Muscle layer of duodenum (tissue), 2 donors: ENCODE data around the gene PPP2R2D.

Experiments used
- H3K27ac ChIP-seq: one replicate; pipeline ENCODE4 v1.7.0; 2013; ENCODE audit warnings: mild to moderate bottlenecking, low read length
- H3K27me3 ChIP-seq: one replicate; pipeline ENCODE4 v1.7.0; 2013; ENCODE audit warnings: low read depth, mild to moderate bottlenecking, control low read depth, low read length
- H3K36me3 ChIP-seq, 2 donors: one replicate each; pipeline ENCODE4 v1.7.0; 2013; ENCODE audit warnings: low read length in 2 of 2, control low read depth in 1 of 2, mild to moderate bottlenecking in 1 of 2; ENCODE audit not compliant: insufficient read depth in 2 of 2, control insufficient read depth in 1 of 2
- H3K4me1 ChIP-seq, 2 donors: one replicate each; pipeline ENCODE4 v1.7.0; 2013; ENCODE audit warnings: low read length in 2 of 2, mild to moderate bottlenecking in 2 of 2, control low read depth in 1 of 2, moderate library complexity in 1 of 2; ENCODE audit not compliant: insufficient read depth in 2 of 2, control insufficient read depth in 1 of 2
- H3K4me3 ChIP-seq, 2 donors: one replicate each; pipeline ENCODE4 v1.7.0; 2013; ENCODE audit warnings: low read length in 2 of 2, low read depth in 1 of 2, mild to moderate bottlenecking in 1 of 2
- H3K9me3 ChIP-seq, 2 donors: one replicate each; pipeline ENCODE4 v1.7.0; 2013; ENCODE audit warnings: low read length in 2 of 2, control low read depth in 1 of 2, mild to moderate bottlenecking in 1 of 2; ENCODE audit not compliant: control insufficient read depth in 1 of 2
- donor health status: healthy.

Gene PPP2R2D

DNA sequence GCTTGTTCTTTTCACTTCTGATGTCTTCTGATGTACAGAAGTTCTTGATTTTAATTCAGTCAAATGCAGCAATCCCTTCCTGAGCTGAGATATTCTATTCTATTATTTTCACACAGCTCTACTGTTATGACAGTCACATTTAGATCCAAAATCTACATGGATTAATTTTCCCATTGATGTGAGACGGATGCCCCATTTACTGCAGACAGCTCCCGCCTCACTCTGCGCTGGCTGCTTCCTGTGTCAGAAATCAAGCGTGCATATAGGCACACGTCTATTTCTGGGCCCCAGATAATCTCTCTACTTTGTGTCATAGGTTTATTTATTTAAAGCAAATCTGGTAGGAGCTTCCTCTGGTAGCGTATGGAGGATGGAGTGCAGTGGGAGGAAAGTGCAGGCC is 74.2 kb downstream of the PPP2R2D start:
- no peak overlapping the region for H3K27ac ChIP-seq
- no peaks in the 10 kb centered on the region for H3K27me3 ChIP-seq
- H3K9me3 ChIP-seq = no peaks in the 10 kb centered on the region
- no peak overlapping the region for H3K4me3 ChIP-seq
- H3K36me3 ChIP-seq = peaks cover 0 to 14% of the 10 kb centered on the region in 2 donors
- peaks cover 0 to 10% of the 10 kb centered on the region in 2 donors for H3K4me1 ChIP-seq

DNA sequence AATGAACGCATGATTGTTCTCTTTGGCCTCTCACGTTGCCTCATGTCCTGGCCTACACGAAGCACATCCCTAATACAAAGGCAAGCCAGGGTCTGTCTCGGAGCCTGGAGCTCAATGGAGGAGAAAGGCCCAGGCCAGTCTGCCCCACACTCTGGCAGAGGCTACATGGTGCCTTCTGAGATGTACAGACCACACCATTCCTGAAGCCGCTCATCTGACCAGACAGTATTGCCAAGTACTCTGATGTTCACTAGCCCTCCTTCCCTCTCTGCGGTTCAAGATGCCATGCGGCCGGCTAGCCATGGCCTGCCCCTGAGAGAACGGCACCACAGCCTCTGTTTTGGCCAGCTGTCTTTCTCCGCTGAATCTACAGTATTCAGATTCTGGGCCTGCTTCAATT is 75.0 kb downstream of the PPP2R2D start:
- Histone ChIP-seq H3K9me3 (no peaks in the 10 kb centered on the region), H3K36me3 (peaks cover 0 to 6% of the 10 kb centered on the region in 2 donors), H3K4me1 (peaks cover 0 to 17% of the 10 kb centered on the region in 2 donors), H3K27ac (no peak overlapping the region), H3K4me3 (no peak overlapping the region), H3K27me3 (no peaks in the 10 kb centered on the region)

DNA sequence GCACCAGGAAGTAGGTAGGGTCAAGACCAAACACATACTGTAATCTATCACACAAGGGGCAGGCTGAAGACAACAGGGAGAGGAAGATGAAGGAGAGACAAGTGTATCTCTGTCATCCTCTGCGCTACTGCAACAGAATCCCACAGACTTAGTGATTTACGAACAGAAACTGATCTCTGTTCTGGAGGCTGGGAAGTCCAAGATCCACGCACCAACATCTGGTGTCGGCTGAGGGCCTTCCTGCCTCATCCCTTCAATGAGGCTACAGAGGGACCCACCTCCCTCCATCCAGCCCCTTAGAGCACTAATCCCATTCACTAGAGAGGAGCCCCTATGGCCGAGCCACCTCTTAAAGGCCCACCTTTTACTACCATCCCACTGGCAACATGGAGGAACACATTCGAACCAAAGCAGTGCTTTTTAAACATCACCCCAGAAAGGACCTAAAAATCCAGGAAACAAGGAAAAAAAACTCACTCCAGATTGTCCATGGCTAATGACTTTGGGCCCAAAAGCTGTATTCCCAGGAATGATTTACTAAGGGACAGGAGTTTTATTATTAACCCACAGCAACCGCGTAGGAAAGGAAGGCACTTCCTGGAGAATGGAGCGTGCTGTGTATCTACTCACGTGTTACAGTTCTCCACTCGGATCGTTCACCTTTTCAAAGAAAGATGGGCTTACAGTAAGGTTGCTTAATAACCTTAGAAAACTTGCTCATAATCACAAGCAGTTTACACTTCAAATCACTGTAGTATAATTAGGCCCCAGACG is 76.7 kb downstream of the PPP2R2D start:
- Histone ChIP-seq H3K4me3 (no peak overlapping the region), H3K27ac (no peak overlapping the region), H3K9me3 (no peaks in the 10 kb centered on the region), H3K36me3 (no peaks in the 10 kb centered on the region), H3K27me3 (no peaks in the 10 kb centered on the region), H3K4me1 (peaks cover 0 to 21% of the 10 kb centered on the region in 2 donors)

DNA sequence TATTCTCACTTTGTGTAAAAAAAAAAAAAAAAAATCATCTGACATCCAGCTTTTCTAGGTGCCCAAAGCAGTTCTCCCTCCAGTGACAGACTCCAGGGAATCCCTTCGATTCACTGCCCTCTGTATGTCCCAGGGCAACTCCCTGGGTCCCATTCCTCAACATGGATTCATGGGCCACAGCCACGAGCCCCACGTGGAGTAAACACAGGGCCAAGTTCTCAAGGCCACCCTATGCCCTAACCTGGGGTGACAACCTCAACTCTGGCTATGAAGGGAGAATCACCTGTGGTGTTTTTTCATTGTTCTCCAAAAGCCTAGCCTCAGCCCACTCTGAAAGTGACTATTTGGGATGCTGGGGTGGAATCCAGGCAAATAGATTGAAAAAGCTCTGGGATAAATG is 77.6 kb downstream of the PPP2R2D start:
- peaks cover 0 to 21% of the 10 kb centered on the region in 2 donors for H3K4me1 ChIP-seq
- H3K4me3 ChIP-seq = no peak overlapping the region
- no peak overlapping the region for H3K27ac ChIP-seq
- H3K36me3 ChIP-seq = no peaks in the 10 kb centered on the region
- H3K27me3 ChIP-seq = no peaks in the 10 kb centered on the region
- H3K9me3 ChIP-seq = no peaks in the 10 kb centered on the region

DNA sequence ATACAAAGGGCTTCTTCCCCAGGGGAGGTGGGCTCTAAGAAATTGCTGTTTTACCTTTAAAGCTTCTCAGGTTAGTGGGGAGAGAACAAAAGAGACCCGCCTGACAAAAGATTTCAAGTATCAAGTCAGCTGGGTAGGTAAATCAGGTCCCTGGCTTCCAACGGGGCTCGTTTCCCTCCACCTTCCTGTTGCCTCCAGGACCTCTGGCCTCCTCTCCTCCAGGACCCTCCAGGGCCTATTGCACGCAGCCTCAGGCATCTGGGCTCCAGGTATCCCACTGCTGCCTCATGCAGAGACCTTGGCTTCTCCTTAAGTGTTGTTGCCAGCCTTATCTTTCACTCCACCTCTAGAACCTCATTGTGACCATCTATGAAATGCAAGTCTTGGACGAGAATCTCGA is 78.0 kb downstream of the PPP2R2D start:
- Histone ChIP-seq H3K4me1 (peaks cover 0 to 21% of the 10 kb centered on the region in 2 donors), H3K27ac (no peak overlapping the region), H3K36me3 (no peaks in the 10 kb centered on the region), H3K9me3 (no peaks in the 10 kb centered on the region), H3K4me3 (no peak overlapping the region), H3K27me3 (no peaks in the 10 kb centered on the region)

DNA sequence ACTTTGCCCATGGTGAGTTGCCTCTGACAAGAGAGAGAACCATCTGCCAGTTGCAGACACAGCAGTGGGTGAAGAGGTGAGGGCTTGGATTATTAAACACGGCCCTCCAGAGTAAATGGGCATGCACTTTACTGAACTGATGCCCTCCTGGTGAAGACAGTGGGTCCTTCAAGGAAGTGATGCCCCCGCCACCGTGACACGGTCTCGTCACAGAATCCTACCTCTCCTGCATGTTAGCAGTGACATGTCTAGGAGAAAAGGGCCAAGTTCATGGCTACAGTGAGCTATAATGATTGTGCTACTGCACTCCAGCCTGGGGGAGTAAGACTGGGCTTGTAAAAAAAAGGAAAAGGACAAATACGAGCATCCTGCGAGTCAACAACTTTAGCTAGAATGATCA is 78.5 kb downstream of the PPP2R2D start:
- Histone ChIP-seq H3K27ac (no peak overlapping the region), H3K36me3 (no peaks in the 10 kb centered on the region), H3K4me3 (peak overlapping the region; percentile 41 to 43), H3K27me3 (no peaks in the 10 kb centered on the region), H3K4me1 (peaks cover 0 to 21% of the 10 kb centered on the region in 2 donors), H3K9me3 (no peaks in the 10 kb centered on the region)

DNA sequence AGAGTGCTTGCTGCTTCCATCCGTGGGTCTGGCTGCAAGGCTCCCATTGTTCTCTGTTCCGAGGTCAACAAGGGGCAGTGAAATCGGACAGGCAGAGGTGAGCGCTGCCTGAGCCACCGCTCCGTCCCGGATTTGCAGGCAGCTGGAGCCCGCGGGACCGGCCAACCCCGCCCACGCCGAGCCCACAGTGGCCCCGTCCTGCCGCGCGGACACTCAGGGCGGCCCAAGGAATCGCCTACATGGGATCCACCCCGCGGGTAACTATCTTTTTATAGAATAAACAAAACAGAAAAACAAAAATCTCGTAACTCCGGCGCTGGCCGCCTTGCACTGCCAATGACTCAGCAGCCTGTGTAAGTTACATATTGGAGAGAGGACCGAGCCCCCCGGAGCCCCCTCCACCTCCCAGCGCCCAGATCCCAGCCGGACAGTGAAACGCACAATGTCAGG is 79.0 kb downstream of the PPP2R2D start:
- peak overlapping the region; percentile 41 to 43 for H3K4me3 ChIP-seq
- no peaks in the 10 kb centered on the region for H3K36me3 ChIP-seq
- no peak overlapping the region for H3K27ac ChIP-seq
- no peaks in the 10 kb centered on the region for H3K9me3 ChIP-seq
- peaks cover 0 to 21% of the 10 kb centered on the region in 2 donors for H3K4me1 ChIP-seq
- no peaks in the 10 kb centered on the region for H3K27me3 ChIP-seq

DNA sequence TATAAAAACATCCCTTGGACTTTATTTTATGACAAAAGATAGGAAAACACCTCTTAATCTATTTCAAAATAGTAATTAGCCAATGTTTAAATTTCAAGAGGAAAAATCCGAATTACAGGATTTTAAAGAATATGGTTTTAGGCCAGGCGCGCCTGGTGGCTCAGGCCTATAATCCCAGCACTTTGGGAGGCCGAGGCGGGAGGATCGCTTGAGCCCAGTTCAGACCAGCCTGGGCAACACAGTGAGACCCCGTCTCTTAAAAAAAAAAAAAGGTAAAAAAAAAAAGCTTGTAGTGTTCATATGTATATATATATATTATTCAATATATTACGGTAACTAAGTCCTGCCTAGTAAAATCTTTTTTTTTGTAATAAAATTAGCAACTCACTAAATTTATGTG is 79.5 kb downstream of the PPP2R2D start:
- Histone ChIP-seq H3K27ac (no peak overlapping the region), H3K4me3 (peak overlapping the region; percentile 43 to 84), H3K36me3 (no peaks in the 10 kb centered on the region), H3K9me3 (no peaks in the 10 kb centered on the region), H3K27me3 (no peaks in the 10 kb centered on the region), H3K4me1 (peaks cover 0 to 21% of the 10 kb centered on the region in 2 donors)

DNA sequence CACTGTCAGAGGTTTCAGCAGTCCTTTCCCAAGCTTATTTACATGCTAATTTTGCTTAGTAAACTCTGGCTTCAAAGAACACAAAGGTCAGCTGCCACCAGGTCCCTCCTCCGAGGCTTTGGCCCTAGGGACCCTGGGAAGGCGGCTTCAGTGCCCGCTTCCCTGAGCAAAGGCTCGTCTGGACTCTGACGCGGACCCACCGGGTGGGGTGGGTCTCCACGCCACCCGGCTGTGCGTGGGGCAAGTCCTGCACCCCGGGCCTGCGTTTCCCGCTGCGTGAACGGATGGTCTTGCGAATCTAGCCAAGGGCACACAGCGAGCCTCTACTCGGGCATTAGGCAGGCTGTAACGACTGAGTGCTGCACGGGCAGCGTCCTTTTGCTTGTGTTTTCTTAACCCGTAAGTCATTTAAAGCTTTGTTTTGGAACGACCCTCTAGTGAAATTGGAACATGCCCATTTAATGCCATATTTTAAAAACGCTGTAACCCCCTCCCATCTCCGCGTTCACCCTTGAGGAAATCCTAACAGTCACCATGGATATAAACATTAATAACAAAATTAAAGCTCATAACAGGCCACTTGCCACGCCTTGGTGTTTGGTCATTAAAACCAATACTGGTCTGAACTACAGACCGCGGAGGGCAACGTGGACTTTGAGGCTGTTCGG is 80.1 kb downstream of the PPP2R2D start:
- no peak overlapping the region for H3K27ac ChIP-seq
- H3K27me3 ChIP-seq = no peaks in the 10 kb centered on the region
- no peaks in the 10 kb centered on the region for H3K36me3 ChIP-seq
- H3K9me3 ChIP-seq = no peaks in the 10 kb centered on the region
- peak overlapping the region; percentile 84 to 91 for H3K4me3 ChIP-seq
- peaks cover 0 to 21% of the 10 kb centered on the region in 2 donors for H3K4me1 ChIP-seq

DNA sequence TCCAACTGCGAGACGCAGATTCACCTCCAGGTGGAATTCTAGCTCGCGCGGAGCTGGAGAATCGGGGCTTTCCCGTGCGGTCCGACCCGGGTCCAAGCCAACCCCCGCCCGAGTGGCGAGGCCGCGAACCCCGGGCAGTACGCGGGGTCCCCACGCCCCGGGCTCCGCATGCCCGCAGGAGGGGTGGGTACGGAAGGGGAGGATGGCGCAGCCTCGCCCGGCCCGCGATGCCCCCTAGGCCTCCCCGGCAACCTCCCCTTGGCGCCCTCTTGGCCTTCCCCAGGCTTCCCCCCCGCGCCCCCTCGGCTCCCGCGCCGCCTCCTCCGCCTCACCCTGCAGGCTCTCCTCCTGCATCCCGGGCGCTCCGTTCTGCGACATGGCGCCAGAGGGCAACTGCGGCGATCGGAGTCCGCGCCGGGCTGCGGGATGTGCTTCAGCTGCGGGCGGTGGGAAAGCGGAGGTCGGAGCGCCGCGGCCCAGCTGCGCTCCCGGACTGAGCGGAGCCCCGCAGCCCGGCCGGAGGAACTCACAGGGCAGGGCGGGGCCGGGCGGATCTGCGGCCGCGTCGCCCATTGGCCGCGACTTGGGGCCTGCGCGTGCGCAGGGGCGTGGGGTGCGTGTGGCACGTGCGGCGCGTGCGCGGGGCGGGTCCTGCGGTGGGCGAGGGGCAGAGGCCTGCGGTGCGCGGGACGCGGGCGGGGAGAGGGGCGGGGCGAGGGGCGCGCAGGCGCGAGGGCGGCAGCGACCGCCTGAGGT is 80.8 kb downstream of the PPP2R2D start, which contains the start of gene BNIP3:
Gene BNIP3 (minus strand): TSS at position 495 of the 756 bp plus-strand sequence. CDS start 117 bp downstream, at position 378.
- Histone ChIP-seq H3K9me3 (no peaks in the 10 kb centered on the region), H3K36me3 (no peaks in the 10 kb centered on the region), H3K4me3 (peak within 1 kb of the TSS; percentile 84 to 91), H3K4me1 (peaks cover 0 to 21% of the 10 kb centered on the region in 2 donors), H3K27ac (no peak within 1 kb of the TSS), H3K27me3 (no peaks in the 10 kb centered on the region)

DNA sequence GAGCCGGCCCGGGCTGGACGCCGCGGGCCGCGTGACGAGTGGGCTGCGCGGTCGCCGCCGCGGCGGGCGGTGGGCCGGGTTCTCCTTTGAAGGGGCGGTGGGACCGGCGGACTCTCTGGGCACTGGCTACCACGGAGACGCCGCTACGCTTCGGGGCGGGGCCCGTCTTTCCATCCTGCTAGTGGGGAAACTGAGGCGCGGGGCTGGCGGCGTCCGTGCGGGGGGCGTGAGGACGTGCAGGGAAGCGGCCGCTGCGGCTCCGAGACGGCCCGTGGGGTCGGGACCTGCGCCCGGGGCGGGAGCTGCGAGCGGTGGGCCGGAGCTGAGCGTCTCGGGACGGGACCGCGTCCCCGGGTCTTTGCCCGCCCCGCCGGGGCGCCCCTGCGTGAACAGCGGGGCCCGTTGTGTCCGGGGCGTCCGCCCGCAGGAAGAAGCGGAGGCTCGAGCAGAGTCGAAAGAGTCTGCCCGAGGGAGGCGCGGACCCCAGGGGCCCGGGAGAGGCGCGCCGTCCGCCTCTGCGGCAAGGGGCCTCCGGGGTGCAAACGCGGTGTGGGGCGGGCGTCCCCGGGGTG is 81.5 kb downstream of the PPP2R2D start:
- H3K27me3 ChIP-seq = no peaks in the 10 kb centered on the region
- H3K9me3 ChIP-seq = no peaks in the 10 kb centered on the region
- H3K36me3 ChIP-seq = no peaks in the 10 kb centered on the region
- H3K27ac ChIP-seq = no peak overlapping the region
- peak overlapping the region in 1 of 2 donors; percentile 91 for H3K4me3 ChIP-seq
- peaks cover 0 to 21% of the 10 kb centered on the region in 2 donors for H3K4me1 ChIP-seq
